NCI-H1436 (cell line): ENCODE data around the gene IFNA21.
"Not testable (repeated sequence)": the region's sequence is repeated elsewhere in the genome, so short reads cannot be mapped to it uniquely, and the experiment has no call there.

ENCODE experiments used
- DNase-seq: peaks from one replicate; lab custom pipeline; 2025; lab: John Stamatoyannopoulos, UW

IFNA21 gene

GRCh38 chr9:21166560-21166959 is at the start of gene IFNA21:
TSS of gene IFNA21 (minus strand) at chr9:21166660. CDS start at chr9:21166612, 48 bp downstream.
- DNase-seq: not testable (repeated sequence)

DNA sequence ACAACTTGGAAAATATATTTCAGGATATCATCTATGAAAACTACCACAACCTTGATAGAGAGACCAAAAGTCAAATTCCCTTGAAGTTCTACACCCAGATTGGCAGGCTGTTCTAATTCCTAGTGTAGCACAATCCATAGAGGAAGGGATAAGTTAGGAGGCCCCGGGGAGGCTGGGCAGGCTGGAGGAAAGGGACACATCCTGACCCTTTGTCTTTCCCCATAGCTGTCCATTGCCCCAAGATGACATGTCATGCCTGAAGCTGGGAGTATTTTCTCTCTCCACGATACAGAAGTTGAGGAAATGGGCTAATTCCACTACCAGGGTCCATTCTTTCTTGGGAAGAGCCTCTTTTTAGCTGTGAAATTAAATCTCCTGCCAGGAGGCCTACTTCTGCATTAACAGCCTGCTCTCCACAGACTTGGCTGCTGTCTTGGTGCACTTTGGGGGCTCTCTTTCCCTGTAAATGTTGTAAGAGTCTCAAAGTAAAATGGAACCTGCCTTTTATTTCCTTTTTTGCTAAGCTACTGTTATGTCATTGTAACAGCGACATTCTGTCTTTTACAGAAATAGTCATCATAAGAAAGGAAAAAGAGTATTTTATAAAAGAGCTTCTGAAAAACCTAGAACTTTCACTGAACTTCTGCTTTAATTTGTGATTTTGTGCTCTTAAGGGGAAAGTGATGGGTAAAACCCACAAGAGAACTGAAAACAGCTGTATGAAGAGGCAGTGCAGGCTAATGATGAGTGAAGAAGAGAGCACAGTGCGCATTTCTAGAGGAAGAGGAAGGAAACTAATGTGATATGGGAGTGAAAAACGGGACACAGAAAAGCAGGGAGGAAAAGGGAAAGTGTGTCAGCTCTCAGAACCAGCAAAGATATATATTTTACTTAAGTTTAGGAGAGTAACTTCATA is 47.2 kb upstream of the IFNA21 start:
- not testable (repeated sequence) for DNase-seq

GRCh38 chr9:21212160-21212559 is 45.7 kb upstream of the IFNA21 start:
- DNase-seq: not testable (repeated sequence)

GRCh38 chr9:21210782-21211181 is 44.3 kb upstream of the IFNA21 start:
- DNase-seq: not testable (repeated sequence)

- no peak for DNase-seq
Observed at GRCh38 chr9:21210311-21210710, 43.9 kb upstream of the IFNA21 start.

GRCh38 chr9:21207043-21207442 is 40.6 kb upstream of the IFNA21 start, which contains the start of gene IFNA10:
TSS of gene IFNA10 (minus strand) at chr9:21207143. CDS start at chr9:21207097, 46 bp downstream.
- not testable (repeated sequence) for DNase-seq

DNA sequence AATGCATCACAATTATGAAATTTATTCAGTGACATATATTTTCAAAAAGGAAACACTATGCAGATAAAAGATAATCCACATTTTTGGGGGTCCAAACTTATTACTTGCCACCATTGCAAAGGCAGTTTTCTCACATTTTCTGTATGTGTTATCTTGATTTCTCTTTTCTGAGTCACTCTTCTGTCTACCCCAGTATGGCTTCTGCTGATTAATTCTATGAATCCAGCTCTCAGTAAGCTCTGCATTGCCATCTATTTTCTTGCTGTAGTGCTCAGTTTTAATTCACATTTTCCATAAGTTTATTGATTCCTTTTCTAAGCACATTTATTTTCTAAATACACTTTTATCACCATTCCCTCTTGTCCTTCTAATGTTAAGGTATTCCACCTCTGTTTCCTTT is 38.7 kb upstream of the IFNA21 start:
- no peak for DNase-seq

DNA sequence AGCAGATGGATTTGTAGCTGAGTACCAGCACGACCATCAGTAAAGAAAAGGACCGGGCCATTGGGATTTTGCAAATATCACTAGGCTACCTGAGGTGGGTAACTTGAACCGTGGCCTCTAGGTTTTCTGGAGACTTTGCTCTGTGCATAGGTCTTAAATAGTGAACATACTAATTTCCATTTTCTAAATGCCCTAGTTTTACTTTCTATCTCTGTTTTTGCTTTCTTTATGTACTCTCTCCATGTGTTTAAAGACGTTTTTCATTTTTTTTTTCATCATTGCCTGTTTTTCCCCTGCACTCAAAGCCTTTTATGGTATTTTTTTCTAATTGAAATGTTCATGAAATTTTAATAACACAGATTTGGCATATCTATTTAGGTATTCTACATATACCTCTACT is 35.6 kb upstream of the IFNA21 start, which contains the start of gene IFNA7:
IFNA7 (minus strand) TSS at position 101 of the 400 bp plus-strand sequence; CDS start at position 61, 40 bp downstream.
- DNase-seq: not testable (repeated sequence)

DNA sequence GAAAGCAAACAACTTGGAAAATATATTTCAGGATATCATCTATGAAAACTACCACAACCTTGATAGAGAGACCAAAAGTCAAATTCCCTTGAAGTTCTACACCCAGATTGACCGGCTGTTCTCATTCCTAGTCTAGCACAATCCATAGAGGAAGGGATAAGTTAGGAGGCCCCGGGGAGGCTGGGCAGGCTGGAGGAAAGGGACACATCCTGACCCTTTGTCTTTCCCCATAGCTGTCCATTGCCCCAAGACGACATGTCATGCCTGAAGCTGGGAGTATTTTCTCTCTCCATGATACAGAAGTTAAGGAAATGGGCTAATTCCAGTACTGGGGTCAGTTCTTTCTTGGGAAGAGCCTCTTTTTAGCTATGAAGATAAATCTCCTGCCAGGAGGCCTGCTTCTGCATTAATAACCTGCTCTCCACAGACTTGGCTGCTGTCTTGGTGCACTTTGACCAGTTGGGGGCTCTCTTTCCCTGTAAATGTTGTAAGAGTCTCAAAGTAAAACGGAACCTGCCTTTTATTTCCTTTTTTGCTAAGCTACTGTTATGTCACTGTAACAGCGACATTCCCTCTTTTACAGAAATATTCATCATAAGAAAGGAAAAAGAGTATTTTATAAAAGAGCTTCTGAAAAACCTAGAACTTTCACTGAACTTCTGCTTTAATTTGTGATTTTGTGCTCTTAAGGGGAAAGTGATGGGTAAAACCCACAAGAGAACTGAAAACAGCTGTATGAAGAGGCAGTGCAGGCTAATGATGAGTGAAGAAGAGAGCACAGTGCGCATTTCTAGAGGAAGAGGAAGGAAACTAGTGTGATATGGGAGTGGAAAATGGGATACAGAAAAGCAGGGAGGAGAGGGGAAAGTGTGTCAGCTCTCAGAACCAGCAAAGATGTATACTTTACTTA is 28.7 kb upstream of the IFNA21 start:
- DNase-seq: not testable (repeated sequence)

- DNase-seq: not testable (repeated sequence)
Observed at GRCh38 chr9:21187487-21187886, 21.0 kb upstream of the IFNA21 start, which contains the start of gene IFNA4. TSS of gene IFNA4 (minus strand) at chr9:21187587. CDS start at chr9:21187531, 56 bp downstream.

DNA sequence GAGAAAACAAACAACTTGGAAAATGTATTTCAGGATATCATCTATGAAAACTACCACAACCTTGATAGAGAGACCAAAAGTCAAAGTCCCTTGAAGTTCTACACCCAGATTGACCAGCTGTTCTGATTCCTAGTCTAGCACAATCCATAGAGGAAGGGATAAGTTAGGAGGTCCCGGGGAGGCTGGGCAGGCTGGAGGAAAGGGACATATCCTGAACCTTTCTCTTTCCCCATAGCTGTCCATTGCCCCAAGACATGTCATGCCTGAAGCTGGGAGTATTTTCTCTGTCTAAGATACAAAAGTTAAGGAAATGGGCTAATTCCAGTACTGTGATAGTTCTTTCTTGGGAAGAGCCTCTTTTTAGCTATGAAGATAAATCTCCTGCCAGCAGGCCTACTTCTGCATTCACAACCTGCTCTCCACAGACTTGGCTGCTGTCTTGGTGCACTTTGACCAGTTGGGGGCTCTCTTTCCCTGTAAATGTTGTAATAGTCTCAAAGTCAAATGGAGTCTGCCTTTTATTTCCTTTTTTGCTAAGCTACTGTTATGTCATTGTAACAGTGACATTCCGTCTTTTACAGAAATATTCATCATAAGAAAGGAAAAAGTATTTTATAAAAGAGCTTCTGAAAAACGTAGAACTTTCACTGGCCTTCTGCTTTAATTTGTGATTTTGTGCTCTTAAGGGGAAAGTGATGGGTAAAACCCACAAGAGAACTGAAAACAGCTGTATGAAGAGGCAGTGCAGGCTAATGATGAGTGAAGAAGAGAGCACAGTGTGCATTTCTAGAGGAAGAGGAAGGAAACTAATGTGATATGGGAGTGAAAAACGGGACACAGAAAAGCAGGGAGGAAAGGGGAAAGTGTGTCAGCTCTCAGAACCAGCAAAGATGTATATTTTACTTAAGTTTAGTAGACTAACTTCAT is 16.6 kb upstream of the IFNA21 start:
- DNase-seq: not testable (repeated sequence)

DNA sequence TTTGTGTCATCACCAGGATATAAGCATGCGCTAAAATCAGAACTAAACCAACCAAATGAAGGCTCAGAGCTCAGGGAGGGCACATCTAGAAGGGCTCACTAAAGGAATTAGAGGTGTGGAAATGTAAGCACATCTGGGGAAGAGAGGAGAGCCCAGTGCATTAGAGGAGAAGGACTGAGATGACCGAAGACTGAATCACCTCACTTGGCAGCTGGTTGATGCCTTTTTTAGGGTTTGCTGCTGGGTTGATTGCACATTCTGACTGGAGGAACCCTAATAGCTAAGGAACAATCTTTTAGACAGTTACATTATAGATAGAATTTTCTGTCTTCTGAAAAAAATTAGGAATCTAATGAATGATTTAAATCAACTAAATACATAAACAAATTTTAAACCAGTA is 8.2 kb upstream of the IFNA21 start:
- no peak for DNase-seq

GRCh38 chr9:21172156-21172555 is 5.7 kb upstream of the IFNA21 start:
- DNase-seq: no peak

DNA sequence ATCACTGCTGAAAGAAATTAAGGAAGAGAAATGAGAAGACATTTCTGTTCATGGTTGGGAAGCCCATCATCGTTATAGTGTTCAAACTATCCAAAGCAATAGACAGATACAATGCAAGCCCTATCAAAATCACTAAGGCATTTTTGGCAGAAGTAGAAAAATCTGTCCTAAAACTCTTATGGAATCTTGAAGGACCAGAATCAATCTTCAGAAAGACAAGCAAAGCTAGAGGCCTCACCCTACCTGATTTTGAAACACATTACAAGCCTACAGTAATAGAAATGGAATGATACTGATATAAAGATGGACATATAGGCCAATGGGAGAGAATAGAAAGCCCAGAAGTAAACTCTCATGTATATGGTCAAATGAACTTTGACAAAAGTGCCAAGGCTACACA is 4.9 kb upstream of the IFNA21 start:
- no peak for DNase-seq

- DNase-seq: no peak
Observed at GRCh38 chr9:21165516-21165915, 944 bp downstream of the IFNA21 start.

DNA sequence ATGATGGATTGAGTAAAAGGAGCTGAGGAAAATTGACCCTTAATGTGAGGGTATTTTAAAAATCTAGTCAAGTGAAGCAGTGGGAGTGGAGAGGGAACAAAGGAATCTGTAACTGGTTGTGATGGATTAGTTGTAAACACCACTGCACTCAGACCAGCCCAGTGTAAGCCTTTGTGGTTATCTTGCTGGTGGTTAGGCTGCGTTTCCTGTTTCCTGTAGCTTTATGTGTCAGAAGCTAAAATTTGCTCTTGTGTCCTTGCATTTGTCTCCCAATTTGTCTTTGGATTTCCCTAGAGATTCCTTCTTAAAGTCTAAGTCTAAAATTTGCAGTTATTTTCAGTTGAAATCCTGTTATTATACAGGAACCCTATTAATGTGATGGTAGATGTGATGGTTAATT is 6.3 kb downstream of the IFNA21 start:
- no peak for DNase-seq

GRCh38 chr9:21155501-21155900 is 11.0 kb downstream of the IFNA21 start:
- no peak for DNase-seq

DNA sequence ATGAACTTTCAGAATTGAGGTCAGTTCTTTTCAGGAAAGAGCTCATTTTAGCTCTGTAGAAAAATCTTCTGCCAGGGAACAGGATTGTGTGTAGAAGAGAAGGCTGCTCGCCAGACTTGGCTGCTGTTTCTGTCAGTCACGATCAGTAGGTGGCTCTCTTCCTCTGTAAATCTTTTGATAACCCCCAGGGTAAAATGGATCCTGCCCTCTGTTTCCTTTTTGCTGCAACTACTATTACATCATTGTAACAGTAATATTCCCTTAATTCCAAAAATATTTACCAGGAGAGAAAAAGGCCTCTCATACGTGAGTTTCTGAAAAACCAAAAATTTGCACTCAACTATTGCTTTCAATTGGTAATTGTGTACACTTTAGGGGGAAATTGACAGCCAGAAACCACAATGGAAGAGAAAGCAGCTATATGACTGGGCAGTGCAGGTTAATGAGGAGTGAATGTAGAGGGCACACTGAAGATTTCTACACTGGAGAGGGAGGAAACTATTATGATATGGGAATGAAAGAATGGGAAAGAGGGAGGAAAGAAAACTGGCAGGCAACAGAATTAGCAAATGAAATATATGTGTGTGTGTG is 12.3 kb downstream of the IFNA21 start:
- DNase-seq: no peak

GRCh38 chr9:21153336-21154017 is 13.0 kb downstream of the IFNA21 start:
- no peak for DNase-seq

DNA sequence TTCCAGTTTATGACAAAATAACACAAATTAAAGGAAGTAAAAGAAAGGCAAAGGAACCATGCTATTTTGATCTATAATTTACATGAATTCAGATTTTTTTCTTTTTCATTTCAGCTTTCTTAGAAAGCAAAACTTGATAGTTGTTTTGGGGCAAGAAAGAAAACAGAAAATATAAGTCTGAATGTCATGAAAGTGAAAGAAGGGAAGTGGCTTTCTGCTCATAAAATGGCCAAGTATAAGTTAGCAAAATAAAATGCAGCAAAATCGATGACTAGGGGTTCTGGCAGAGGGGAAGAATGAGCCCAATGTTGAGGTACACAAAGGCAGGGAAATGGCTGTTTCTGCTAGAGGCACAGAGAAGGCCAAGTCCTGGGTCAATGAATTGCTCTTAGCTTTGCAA is 21.9 kb downstream of the IFNA21 start:
- no peak for DNase-seq
